Glutamatergic neuron (in vitro differentiated cells): ENCODE results near the gene GXYLT2. TPM values are rescaled to one million over a fixed set of nuclear protein-coding genes. Genes with fewer than 3 reads are reported as not detected.

Experiments used
- DNase-seq: peaks from one replicate; pipeline ENCODE4 v3.0.0; 2022
- H3K27ac Mint-ChIP-seq: one replicate; pipeline ENCODE4 v1.8.0; 2020; ENCODE audit warnings: mild to moderate bottlenecking, mixed read lengths, inconsistent platforms; ENCODE audit not compliant: unreplicated experiment
- H3K27me3 Mint-ChIP-seq: one replicate; pipeline ENCODE4 v1.8.0; 2020; ENCODE audit warnings: mild to moderate bottlenecking, moderate library complexity, mixed read lengths, inconsistent platforms; ENCODE audit not compliant: unreplicated experiment
- H3K36me3 Mint-ChIP-seq: one replicate; pipeline ENCODE4 v1.8.0; 2020; ENCODE audit warnings: mild to moderate bottlenecking, mixed read lengths, inconsistent platforms; ENCODE audit not compliant: unreplicated experiment
- H3K4me1 Mint-ChIP-seq: one replicate; pipeline ENCODE4 v1.8.0; 2020; ENCODE audit warnings: mild to moderate bottlenecking, low read depth, mixed read lengths, inconsistent platforms; ENCODE audit not compliant: unreplicated experiment
- H3K4me3 Mint-ChIP-seq: one replicate; pipeline ENCODE4 v1.8.0; 2020; ENCODE audit warnings: mild to moderate bottlenecking, mixed read lengths, inconsistent platforms; ENCODE audit not compliant: unreplicated experiment
- H3K9me3 Mint-ChIP-seq: one replicate; pipeline ENCODE4 v1.8.0; 2020; ENCODE audit warnings: mild to moderate bottlenecking, moderate library complexity, mixed read lengths, inconsistent platforms; ENCODE audit not compliant: unreplicated experiment
- CTCF ChIP-seq: fragments of 200-600 bp; sonication (generic); IDR thresholded peaks from one replicate; pipeline ENCODE4 v1.5.0; 2021; ENCODE audit not compliant: partially characterized antibody, unreplicated experiment
- total RNA-seq: library from RNA; stranded (reverse); fragmentation: NEBNext Ultra II Directional; extraction: Animal tissue kit (Norgen Biotek cat#: 25700); gene quantifications from one replicate; pipeline ENCODE4 v1.2.1, GENCODE V29; 2021; ENCODE audit not compliant: unreplicated experiment

GXYLT2 gene
- total RNA-seq, 1 donor from 2014 or later, result 10.9 TPM

- Mint-ChIP-seq H3K27ac (no peak overlapping the region), H3K36me3 (no peaks in the 10 kb centered on the region), H3K27me3 (no peaks in the 10 kb centered on the region), H3K9me3 (no peaks in the 10 kb centered on the region), H3K4me1 (no peaks in the 10 kb centered on the region), H3K4me3 (no peak overlapping the region)
- no peak for DNase-seq
- TF ChIP-seq CTCF, result no peak
Observed at GRCh38 chr3:72860846-72861245, 27.0 kb upstream of the GXYLT2 start.

GRCh38 chr3:72862314-72863090 is 25.3 kb upstream of the GXYLT2 start:
- DNase-seq, result no peak
- Mint-ChIP-seq H3K27ac (no peak overlapping the region), H3K27me3 (no peaks in the 10 kb centered on the region), H3K36me3 (no peaks in the 10 kb centered on the region), H3K9me3 (peaks cover under 1% of the 10 kb centered on the region), H3K4me3 (no peak overlapping the region), H3K4me1 (no peaks in the 10 kb centered on the region)
- no peak for TF ChIP-seq CTCF

GRCh38 chr3:72872183-72872582 is 15.7 kb upstream of the GXYLT2 start:
- H3K4me1 Mint-ChIP-seq, result no peaks in the 10 kb centered on the region
- no peak for TF ChIP-seq CTCF
- H3K27ac Mint-ChIP-seq, result no peak overlapping the region

GRCh38 chr3:72887343-72887704 is 522 bp upstream of the GXYLT2 start:
- TF ChIP-seq CTCF, result no peak
- no peak for DNase-seq
- Mint-ChIP-seq H3K36me3 (no peaks in the 10 kb centered on the region), H3K4me3 (peak overlapping the region; percentile 85), H3K27me3 (no peaks in the 10 kb centered on the region), H3K9me3 (no peaks in the 10 kb centered on the region), H3K4me1 (peaks cover 27% of the 10 kb centered on the region), H3K27ac (peak overlapping the region; percentile 59)

More at GRCh38 chr3:72872183-72872582, 15.7 kb upstream of the GXYLT2 start:
- H3K9me3 Mint-ChIP-seq, result peaks cover 2% of the 10 kb centered on the region
- DNase-seq, result no peak
- no peak overlapping the region for H3K4me3 Mint-ChIP-seq
- no peaks in the 10 kb centered on the region for H3K36me3 Mint-ChIP-seq
- no peaks in the 10 kb centered on the region for H3K27me3 Mint-ChIP-seq

GRCh38 chr3:72888546-72889309 is 882 bp downstream of the GXYLT2 start:
- H3K9me3 Mint-ChIP-seq, result no peaks in the 10 kb centered on the region
- H3K36me3 Mint-ChIP-seq, result peaks cover 5% of the 10 kb centered on the region
- TF ChIP-seq CTCF, result no peak
- peak overlapping the region; percentile 82 for H3K4me3 Mint-ChIP-seq
- H3K4me1 Mint-ChIP-seq, result peaks cover 32% of the 10 kb centered on the region
- DNase-seq, result no peak
- peak overlapping the region; percentile 40 for H3K27ac Mint-ChIP-seq
- peaks cover 1% of the 10 kb centered on the region for H3K27me3 Mint-ChIP-seq
